CD4-positive, alpha-beta T cell treated with Interleukin-6 at 100 ng/mL for 8 hours (primary cell): ENCODE data around the gene IQSEC1.

ENCODE experiments used
- DNase-seq: peaks from one replicate; pipeline ENCODE4 v3.0.0-alpha.2; 2020; ENCODE audit warnings: mixed read lengths, low spot score

IQSEC1 gene

DNA sequence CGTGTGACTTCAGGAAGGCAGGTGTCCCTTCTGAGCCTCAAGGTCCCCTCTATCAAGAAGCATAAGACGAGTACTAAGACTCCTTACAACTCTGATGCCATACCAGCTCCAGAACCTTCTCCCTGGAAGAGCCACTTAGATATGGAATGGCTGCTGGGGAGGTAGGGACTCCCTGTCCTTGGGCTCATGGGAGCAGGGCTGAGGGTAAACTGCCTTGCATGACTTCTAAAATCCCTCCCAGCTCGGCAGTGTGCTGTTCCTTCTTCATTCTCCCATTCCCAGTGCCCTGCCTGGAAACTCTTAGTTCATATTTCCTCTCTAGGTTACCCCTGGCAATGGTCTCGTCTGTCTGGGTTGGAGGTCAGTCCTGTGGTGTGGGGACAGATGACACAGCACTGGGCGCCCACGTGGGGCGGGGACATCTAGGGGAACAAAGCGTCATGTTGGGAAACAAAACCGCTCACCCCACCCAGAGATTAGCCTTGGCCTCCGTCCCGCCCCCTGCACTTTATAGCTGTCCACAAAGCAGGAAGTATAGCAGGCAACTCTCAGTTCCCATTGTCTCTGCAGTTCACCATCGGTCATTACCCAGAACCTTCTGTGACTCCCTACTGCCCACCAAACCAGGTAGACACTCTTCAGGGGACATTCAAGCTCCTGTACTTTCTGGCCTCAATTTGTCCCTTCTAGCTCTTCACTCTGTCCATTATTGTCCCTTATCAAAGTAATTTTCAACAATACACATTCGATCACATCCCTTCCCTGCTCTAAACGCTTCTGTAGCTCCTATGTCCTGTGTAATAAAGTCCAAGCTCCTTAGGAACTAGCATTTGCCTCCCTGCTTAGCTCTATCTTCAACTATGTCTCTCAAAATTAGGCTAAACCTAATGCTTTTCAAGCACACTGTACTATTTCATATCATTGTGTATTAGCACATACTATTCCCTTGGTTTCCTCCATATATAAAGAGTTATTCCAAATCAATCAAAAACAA, 73.8 kb downstream of the IQSEC1 start:
- DNase-seq = no peak

DNA sequence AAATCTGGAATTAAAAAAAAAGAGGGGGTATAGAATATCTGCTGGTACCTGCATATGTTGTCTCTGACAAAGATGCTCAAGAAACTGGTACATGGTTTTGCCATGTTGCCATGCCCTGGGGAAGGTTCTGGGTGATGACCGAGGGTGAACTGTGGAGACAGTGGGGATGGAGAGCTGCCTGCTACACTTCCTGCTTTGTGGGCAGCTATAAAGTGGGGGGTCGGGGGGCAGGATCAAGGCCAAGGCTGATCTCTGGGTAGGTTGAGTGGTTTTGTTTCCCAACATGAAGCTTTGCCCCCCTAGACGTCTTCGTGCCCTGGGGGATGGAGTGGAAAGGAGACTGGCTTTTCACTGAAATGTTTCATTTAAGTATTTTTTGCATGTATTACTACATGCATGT, 74.6 kb downstream of the IQSEC1 start:
- DNase-seq = no peak

DNA sequence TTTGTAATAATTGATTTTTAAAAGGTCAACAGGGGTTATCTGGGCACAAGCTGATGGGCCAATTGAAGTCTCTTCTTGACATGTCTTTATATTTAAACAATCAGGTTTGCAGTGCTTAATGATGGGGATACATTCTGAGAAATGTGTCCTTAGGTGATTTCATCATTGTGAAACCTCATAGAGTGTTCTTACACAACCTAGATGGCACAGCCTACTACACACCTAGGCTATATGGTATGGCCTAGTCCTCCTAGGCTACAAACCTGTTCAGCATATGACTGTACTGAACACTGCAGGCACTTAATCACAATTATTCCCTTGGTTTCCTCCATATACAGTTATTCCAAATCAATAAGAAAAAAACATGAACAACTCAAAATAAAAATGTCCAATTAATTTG, 75.8 kb downstream of the IQSEC1 start:
- no peak for DNase-seq

DNA sequence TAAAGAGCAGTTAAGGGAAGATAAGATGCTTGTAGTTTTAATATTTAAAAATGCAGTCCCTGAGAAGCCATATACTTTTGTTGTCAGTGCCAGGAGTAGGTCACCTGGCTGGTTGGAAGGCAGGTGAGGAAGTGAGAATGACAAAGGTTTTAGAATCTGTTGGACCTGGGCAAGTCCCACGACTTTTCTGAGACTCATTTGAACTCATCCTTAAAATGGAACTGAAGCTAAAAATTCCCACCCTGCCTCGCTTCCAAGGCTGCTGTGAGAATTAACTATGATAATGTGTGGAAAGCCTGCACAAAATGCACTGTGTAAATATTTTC, 77.1 kb downstream of the IQSEC1 start:
- DNase-seq = no peak

DNA sequence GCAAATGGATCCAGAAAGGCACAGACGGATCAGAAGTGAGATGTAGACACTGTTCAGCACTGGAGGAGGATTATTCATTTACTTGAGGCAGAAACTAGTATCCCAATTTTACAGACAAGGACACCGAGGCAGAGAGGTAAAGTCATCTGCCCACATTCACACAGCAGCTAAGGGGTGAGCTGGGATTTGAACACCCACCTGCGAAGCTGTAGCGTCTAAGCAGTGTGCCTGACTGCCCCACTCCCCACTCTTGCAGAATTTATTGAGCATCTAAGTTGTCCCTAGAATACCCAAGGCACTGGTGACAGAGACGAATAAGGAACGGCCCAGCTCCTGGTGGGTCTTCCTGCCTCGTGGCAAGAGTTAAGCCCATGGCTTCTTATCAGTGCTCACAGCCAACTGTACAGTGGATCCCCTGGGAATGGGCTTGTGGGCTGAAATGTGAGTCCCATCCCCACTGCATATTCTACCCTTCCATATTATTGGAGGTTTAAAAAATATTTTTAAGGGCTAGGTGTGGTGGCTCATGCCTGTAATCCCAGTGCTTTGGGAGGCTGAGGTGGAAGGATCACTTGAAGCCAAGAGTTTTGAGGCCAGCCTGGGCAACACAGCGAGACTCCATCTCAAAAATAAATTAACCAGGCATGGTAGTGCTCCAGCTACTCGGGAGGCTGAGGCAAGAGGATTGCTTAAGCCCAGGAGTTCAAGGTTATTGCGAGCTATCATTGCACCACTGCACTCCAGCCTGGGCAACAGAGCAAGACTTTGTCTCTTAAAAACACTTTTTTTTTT, 77.6 kb downstream of the IQSEC1 start:
- no peak for DNase-seq

DNA sequence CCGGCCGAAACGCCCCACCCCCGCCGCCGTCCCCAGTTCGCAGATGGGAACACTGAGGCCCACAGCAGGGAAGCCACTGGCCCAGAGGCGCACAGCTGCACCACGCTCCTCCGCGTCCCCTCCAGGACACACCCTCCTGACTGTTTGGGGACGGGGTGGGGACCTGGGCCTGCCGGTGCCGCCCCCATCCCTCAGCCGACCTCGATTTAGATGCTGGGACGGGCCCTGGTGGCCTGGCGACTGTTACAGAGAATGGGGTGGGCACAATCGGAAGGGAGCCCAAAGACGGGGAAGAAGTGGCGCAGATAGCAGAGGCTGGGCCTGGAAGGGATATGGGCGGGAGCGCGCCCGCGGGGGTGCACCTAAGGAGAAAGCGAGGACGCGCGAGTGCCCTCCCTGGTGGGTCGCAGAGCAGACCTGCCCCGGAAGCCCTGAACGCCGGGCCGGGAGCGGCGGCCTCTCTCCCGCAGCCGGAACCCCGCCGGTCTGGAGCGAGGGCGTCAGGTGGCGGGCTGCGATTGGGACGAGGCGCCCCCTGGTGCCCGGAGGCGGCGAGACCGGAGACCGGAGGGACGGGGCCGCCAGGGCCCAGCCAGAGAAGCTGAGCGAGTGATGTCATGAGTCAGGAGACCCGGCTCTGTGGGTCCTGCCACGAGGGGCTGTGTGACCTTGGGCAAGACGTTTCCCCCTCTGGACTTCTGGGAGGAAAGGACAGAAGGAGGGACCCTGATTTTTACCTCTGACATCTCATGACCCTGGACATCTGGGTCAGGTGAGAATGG, 78.4 kb downstream of the IQSEC1 start:
- peak; percentile 83 for DNase-seq

DNA sequence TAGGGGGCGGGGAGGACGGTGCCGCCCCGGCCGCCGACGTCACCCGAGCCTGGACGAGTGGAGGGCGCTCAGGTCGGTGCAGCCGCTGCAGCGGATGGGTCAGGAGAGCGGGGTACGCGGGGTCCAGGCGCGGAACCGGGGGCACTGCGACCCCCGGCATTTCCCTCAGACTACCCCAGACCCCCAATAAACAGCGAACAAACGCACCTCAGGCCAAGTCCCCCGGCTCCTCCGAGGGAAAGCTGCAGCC, 78.9 kb downstream of the IQSEC1 start:
- no peak for DNase-seq

DNA sequence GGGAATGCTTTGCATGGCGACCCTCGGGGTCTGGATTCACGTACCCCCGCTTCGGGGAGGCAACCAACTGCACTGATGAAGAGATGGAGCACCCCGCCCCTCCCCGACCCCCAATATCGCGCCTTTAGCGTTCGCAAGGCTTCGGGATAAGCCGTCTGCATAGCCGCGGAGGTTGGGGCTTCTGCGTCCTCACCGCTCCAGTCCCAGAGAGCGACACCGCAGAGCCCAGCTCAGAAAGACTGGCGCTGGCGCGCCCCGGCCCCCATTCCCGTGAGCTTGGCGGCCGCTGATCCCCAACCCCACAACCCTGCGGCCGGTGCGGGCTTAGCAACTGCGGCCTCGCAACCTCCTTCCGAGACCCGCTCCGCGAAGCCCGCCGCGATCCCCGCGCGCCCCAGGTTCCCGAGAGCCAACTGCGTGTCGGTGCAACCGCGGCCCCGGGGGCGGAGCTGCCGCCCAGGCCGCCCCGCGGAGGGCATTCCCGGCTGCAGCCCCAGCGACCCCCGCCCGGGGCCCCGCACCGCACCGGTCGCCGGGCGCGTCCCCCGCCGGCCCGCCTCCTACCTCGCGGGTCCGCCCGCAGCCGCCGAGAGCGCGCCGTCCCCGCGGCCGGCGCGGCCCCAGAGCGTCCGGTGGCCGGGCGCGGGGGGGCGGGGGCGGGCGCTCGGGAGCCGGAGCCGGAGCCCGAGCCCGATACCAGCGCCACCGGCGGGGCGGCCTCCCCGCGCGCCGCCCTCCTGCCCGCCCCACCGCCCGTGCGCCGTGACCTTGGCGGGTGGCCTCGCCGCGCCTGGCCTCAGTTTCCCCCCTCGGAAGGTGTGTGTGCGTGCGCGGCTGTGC, 79.5 kb downstream of the IQSEC1 start:
- no peak for DNase-seq

DNA sequence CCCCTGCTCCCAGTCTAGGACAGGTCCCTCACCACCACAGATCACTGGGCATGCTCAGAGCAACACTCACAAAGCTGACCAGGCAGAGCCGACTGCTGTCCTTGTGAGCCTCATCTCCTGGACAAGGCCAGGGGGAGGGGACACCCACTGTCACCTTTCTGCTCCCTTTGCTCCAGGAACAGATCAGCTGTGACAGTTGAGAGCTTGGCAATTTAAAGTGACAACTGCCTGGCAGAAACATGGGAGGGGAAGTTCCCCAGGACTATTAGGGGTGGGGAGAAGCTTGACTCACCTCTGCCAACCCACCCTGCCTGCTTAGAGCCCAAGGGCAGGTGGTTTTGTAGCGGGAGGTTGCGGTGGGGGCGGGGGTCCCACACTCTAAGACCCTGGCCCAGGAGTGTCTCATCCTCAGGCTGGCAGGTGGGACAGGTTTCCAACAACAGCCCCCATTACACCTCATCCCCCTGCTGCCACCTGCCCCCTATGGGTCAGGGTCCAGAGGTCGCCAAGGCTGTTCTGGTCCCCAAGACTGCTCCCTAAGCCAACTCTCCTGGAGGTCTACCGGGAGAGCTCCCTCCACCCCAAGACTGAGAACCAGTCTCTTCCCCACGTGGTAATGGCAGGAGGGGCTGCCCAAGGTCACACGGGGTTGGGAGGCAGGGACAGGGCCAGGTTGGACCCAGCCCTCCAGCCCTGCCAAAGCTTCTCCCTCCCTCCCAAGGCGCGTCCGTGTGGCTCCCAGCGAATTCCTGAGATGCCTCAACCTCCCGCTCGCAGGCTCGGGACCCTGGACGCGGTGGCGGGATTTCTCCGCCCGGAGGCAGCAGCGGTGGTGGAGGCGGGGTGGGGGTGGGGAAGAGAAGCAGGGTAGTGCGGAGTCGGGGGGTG, 80.4 kb downstream of the IQSEC1 start:
- DNase-seq = no peak

DNA sequence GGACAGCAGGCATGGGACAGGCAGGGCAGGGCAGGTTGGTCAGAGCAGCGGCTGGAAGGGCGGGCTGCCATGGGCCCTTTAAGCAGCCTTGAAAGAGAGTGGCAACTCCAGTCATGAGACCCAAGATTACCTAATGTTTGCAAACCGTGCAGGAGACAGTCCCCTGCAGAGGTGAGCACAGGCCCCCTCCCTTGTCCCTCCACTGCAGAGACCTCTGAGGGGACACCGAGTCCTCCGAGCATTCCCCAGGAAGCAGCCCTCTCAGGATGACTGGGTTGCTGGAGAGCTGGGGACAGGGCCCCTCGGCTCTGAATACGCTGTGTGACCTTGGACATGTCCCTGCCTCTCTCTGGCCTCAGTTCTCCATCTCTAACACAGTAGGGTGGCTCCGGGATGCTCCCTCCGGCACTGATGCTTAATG, 81.4 kb downstream of the IQSEC1 start:
- DNase-seq = no peak

DNA sequence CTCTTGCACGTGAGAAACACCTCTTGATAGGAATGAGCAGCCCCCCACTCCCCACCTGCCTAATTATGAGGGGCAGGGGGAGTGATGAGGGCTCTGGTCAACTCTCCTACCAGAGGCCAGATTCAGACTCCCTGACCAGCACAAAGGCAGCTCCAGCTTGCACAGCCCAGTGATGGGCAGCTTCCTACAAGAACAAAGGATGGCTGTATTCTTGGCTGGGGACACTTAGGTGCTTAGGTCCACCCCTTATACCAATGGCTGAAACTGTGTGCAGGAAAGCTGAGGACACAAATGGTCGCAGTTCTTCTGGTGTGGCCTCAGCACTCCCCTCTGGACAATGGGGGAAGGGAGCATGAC, 81.8 kb downstream of the IQSEC1 start:
- DNase-seq = no peak

DNA sequence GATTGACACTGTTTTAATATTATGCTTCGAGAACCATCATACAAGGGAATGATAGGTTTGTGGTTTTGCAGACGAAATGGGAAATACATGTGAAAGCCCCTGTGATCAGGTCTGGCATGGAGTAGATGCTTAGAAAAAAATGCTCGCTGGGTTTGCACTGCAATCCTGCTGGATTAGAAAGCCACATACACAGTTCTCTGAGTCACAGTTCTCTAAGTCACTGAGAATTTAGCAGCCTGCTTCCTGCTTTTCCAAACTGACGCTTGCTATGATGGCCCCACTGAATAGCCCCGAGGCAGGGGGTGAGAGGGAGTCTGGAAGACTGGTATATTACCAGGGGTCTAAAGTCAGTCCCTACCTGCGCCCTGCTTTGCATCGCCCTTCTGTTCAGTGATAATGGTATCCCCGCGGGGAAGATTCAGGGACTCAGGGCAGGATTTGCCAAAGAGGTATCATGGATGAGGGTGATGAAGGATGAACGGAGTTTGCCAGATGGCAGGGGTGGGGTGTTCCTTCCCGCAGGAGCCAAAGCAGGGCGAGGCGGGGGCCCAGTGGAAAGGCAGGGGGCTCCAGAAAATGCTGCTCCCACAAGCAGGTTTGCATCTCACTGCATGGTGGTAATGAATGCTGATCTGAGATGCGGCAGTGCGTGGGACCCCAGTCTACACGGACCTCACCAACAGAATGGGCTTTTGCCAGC, 82.3 kb downstream of the IQSEC1 start:
- DNase-seq = no peak

DNA sequence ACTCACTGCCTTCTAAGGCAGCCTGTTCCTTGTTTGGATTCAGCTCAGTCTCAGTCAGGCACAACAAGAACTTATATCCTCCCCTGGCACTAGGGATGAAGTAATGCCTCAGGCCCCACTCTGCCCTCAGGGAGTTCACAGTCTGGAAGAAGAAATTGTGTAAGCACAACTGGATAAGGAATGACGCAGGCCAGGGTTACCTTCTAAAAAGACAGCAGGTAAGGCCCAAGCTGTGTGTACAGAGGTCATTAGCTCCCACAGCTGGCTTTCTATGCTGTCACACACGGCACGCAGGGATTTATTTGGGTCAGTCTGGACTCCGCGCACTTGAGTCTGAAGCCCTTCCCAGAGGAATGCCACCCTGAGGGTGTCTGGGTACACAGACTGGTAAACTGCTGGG, 82.9 kb downstream of the IQSEC1 start:
- no peak for DNase-seq

DNA sequence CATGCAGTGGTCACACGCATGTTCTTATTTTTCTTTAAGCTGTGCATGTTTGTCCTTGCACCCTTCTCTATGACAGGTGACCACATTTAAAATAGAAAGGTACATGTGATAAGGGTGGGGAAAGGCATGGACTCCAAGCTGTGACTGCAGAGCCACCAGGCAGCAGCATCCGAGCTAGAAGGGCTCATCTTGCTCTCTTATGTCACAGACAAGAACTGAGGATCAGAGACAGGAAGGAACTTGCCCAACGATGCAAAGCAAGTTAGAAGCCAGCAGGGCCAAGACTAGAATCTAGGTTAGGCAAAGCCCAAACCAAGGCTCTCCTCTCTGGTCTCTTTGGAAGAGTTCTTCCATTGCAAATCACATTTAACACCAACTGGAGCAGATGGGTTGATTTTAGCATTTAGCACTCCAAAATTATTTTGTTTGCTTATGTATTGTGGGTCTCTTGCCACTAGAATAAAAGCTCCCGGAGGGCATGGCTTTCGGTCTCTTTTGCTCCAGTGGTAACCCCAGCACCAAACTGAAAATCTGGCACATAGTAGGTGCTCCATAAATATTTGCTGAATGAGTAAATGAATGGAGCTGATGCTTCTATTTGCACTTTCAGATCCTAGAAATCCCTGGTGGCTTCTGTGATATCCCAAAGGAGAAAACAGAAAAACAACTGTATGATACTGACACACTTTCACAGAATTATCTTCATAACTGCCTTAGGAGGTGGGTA, 84.3 kb downstream of the IQSEC1 start:
- DNase-seq = no peak

DNA sequence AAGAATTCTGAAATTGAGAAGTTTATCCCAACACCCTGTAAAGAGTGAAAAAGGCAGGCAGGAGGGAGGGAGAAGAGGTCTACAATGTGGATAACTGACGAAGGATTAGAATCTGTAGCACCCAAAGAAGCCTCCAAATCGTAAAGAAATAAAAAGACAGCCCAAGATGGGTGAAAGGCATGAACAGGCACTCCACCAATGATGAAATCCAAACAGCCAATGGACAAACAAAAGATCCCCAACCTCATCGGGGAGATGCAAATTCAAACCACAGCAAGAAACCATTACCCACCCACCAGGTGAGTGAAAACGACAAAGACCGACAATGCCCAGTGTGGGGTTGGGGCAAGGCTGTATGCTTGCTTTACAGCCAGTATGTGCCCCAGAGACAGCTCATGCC, 85.6 kb downstream of the IQSEC1 start:
- no peak for DNase-seq

DNA sequence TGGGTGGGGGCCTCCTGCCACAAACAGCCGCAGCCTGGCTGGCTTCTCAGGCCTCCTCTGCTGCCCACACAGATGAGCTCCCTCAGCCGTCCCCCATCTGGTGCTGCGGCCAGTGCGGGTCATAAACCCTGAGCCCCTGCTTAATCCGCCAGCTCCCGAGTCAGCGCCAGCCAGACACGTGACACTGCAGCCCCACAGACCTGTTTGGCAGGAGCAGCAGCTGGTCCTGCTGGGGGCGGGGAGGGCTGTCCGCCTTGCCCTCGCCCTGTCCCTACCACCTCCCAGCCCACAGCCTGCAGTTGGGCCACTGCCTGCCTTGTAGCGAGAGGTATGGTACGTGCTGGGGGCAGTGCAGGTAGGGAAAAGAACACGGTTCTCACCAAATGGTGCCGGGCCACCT, 86.2 kb downstream of the IQSEC1 start:
- no peak for DNase-seq

DNA sequence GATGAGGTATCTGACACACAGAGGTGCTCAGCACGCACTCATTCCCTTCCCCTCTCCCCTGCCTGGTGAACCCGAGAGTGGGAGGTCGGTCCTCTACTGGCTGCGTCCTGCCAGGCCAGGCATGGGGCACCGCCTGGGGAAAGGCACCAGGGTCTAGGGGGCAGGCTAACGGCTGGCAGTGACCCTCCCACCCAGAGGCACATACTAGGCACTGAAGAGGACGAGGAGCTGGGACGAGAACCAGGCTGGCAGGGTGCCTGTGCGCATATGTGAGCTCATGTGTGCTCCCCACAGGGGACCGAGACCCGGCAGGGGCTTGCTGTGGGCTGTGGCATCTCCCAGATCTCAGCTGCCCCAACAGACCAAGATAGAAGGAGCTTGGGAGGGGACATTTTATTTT, 86.7 kb downstream of the IQSEC1 start:
- DNase-seq = no peak

DNA sequence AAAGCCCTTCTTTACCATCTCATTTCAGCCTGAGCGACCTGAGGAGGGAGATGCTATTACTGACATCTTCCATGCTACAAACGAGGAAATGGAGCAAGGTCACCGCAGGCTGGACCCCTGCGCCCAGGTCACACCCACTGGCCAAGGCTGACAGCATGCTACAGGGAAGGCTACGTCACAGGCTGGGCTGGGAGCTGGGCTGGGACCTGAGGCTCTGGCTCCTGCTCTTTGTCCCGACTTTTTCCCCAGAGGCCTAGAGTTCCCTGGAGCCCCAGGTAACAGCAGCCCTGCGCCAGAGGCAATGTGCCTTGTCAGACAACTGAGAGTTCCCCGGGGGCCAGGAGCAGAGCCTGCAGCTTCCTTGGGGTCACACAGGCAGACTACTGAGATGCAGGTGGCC, 87.2 kb downstream of the IQSEC1 start:
- DNase-seq = no peak

DNA sequence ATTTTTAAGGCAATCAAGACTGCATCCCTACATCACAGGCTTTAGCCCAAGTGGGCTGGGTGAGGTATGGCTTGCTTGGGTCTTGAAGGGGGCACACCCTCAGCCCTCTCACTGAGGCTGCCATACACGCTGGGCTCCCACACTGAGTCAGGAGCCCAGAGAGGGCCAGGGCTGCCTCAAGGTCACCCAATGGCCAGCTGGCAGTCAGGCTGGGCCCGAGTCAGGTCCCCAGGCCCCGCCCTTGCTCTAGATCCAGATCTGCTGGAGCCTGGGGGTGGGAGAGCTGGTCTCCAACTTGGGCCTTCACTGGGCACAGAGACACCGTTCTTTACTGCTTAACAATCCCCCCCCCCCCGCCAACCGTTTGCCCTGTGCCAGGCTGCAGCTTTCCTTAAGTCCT, 88.1 kb downstream of the IQSEC1 start:
- DNase-seq = no peak
